OCI-LY1 (cell line): ENCODE results near the gene PCNX2.

ENCODE experiments used
- H2AFZ ChIP-seq: fragments of 200-600 bp; sonication (generic), shearing (Covaris generic); 2 replicates; pipeline ENCODE4 v1.6.0; 2014; ENCODE audit warnings: antibody characterized with exemption, mild to moderate bottlenecking, low read length
- H3F3A ChIP-seq: fragments of 200-600 bp; sonication (generic), shearing (Covaris generic); 2 replicates; pipeline ENCODE4 v1.6.0; 2014; ENCODE audit warnings: mild to moderate bottlenecking, antibody characterized with exemption, low read length, moderate library complexity; ENCODE audit not compliant: insufficient read depth
- H3K27ac ChIP-seq: fragments of 200-600 bp; sonication (generic); 2 replicates; pipeline ENCODE4 v1.5.1; 2014; ENCODE audit warnings: low read length, mixed run types, mild to moderate bottlenecking, low read depth; ENCODE audit not compliant: poor library complexity, severe bottlenecking
- H3K27me3 ChIP-seq: fragments of 200-600 bp; sonication (generic); 2 replicates; pipeline ENCODE4 v1.6.0; 2014; ENCODE audit warnings: antibody characterized with exemption, mild to moderate bottlenecking, low read length, moderate library complexity; ENCODE audit not compliant: insufficient read depth
- H3K36me3 ChIP-seq: fragments of 200-600 bp; sonication (generic); 2 replicates; pipeline ENCODE4 v1.6.1; 2014; ENCODE audit warnings: mild to moderate bottlenecking, antibody characterized with exemption, low read length, moderate library complexity, mixed read lengths; ENCODE audit not compliant: insufficient read depth
- H3K4me1 ChIP-seq: fragments of 200-600 bp; sonication (generic); 2 replicates; pipeline ENCODE4 v1.5.1; 2014; ENCODE audit warnings: mild to moderate bottlenecking, low read length, moderate library complexity; ENCODE audit not compliant: insufficient read depth, severe bottlenecking
- H3K4me2 ChIP-seq: fragments of 200-600 bp; sonication (generic), shearing (Covaris generic); 2 replicates; pipeline ENCODE4 v1.6.1; 2014; ENCODE audit warnings: low read length
- H3K4me3 ChIP-seq: fragments of 200-600 bp; sonication (generic); 2 replicates; pipeline ENCODE4 v1.5.1; 2014; ENCODE audit warnings: low read length, low read depth, mild to moderate bottlenecking, mixed read lengths; ENCODE audit not compliant: poor library complexity, severe bottlenecking
- H3K79me2 ChIP-seq: fragments of 200-600 bp; shearing (Covaris generic); 2 replicates; pipeline ENCODE4 v1.6.1; 2016; ENCODE audit warnings: mixed run types, low read length, mixed read lengths; ENCODE audit not compliant: insufficient read depth
- H3K9ac ChIP-seq: fragments of 200-600 bp; sonication (generic), shearing (Covaris generic); 2 replicates; pipeline ENCODE4 v1.6.1; 2014; ENCODE audit warnings: mild to moderate bottlenecking, low read length, mixed read lengths
- H3K9me2 ChIP-seq: fragments of 200-600 bp; sonication (generic), shearing (Covaris generic); 2 replicates; pipeline ENCODE4 v1.6.1; 2014; ENCODE audit warnings: low read depth, mild to moderate bottlenecking, low read length, mixed read lengths
- H3K9me3 ChIP-seq: fragments of 200-600 bp; shearing (Covaris generic); 2 replicates; pipeline ENCODE4 v1.6.1; 2014; ENCODE audit warnings: low read length, mixed read lengths
- H4K20me1 ChIP-seq: fragments of 200-600 bp; sonication (generic), shearing (Covaris generic); 2 replicates; pipeline ENCODE4 v1.6.0; 2016; ENCODE audit warnings: mild to moderate bottlenecking, low read length; ENCODE audit not compliant: insufficient read depth
- CTCF ChIP-seq: fragments of 200-600 bp; sonication (generic), shearing (Covaris generic); IDR thresholded peaks from 2 replicates; pipeline ENCODE4 v1.5.1; 2017; ENCODE audit warnings: mild to moderate bottlenecking, antibody characterized with exemption, low read length, moderate library complexity, mixed read lengths
- EZH2 ChIP-seq: fragments of 200-600 bp; sonication (generic), shearing (Covaris generic); IDR thresholded peaks from 2 replicates; pipeline ENCODE4 v1.8.0; 2017; ENCODE audit warnings: borderline replicate concordance, mixed run types, mild to moderate bottlenecking, antibody characterized with exemption, low read length, moderate library complexity, mixed read lengths

The PCNX2 gene

GRCh38 chr1:232983817-232984567 is 311.5 kb downstream of the PCNX2 start:
- no peak for TF ChIP-seq EZH2
- no peak for TF ChIP-seq CTCF
- no peaks in the 10 kb centered on the region for H3K9me2 ChIP-seq

GRCh38 chr1:232983375-232983774 is 312.1 kb downstream of the PCNX2 start:
- no peaks in the 10 kb centered on the region for H3K9me3 ChIP-seq
- H3K4me2 ChIP-seq, result no peak overlapping the region
- H3K9ac ChIP-seq, result no peak overlapping the region
- no peaks in the 10 kb centered on the region for H3K9me2 ChIP-seq
- H3K4me3 ChIP-seq, result no peak overlapping the region
- H4K20me1 ChIP-seq, result no peaks in the 10 kb centered on the region
- TF ChIP-seq EZH2, result no peak
- no peak for TF ChIP-seq CTCF
- no peak overlapping the region for H3K27ac ChIP-seq
- no peaks in the 10 kb centered on the region for H3K36me3 ChIP-seq
- no peaks in the 10 kb centered on the region for H3K79me2 ChIP-seq
- H2AFZ ChIP-seq, result no peak overlapping the region
- no peaks in the 10 kb centered on the region for H3K27me3 ChIP-seq
- H3F3A ChIP-seq, result no peaks in the 10 kb centered on the region
- peaks cover 6% of the 10 kb centered on the region for H3K4me1 ChIP-seq

More at GRCh38 chr1:232983817-232984567, 311.5 kb downstream of the PCNX2 start:
- Histone ChIP-seq H3K4me2 (no peak overlapping the region), H3F3A (no peaks in the 10 kb centered on the region), H3K4me3 (no peak overlapping the region), H3K4me1 (no peaks in the 10 kb centered on the region), H3K9me3 (no peaks in the 10 kb centered on the region), H3K79me2 (no peaks in the 10 kb centered on the region), H3K36me3 (no peaks in the 10 kb centered on the region), H3K9ac (no peak overlapping the region), H3K27ac (no peak overlapping the region), H4K20me1 (no peaks in the 10 kb centered on the region), H3K27me3 (no peaks in the 10 kb centered on the region), H2AFZ (no peak overlapping the region)

GRCh38 chr1:232982238-232982944 is 313.1 kb downstream of the PCNX2 start:
- H3K9me3 ChIP-seq, result no peaks in the 10 kb centered on the region
- TF ChIP-seq EZH2 (no peak), CTCF (no peak)
- H3K4me1 ChIP-seq, result peaks cover 13% of the 10 kb centered on the region
- H3K4me2 ChIP-seq, result no peak overlapping the region
- no peak overlapping the region for H3K27ac ChIP-seq
- no peak overlapping the region for H3K9ac ChIP-seq
- H3K79me2 ChIP-seq, result no peaks in the 10 kb centered on the region
- no peaks in the 10 kb centered on the region for H3K9me2 ChIP-seq
- no peaks in the 10 kb centered on the region for H4K20me1 ChIP-seq
- H3F3A ChIP-seq, result no peaks in the 10 kb centered on the region
- no peaks in the 10 kb centered on the region for H3K27me3 ChIP-seq
- peaks cover 3% of the 10 kb centered on the region for H3K36me3 ChIP-seq
- H2AFZ ChIP-seq, result no peak overlapping the region
- H3K4me3 ChIP-seq, result no peak overlapping the region
